HepG2 (cell line): ENCODE measurements around the gene MYO1G. TPM values are rescaled to one million over a fixed set of nuclear protein-coding genes. Genes with fewer than 3 reads are reported as not detected.

Experiments
- POLR2AphosphoS5 ChIP-seq: IDR thresholded peaks from 2 replicates; pipeline ENCODE4 v1.6.1; 2012; ENCODE audit warnings: low read depth, low read length
- SMYD3 ChIP-seq: sonication (generic); formaldehyde crosslinking; IDR thresholded peaks from 2 replicates; pipeline ENCODE4 v1.8.1; 2023; ENCODE audit warnings: mild to moderate bottlenecking, missing genetic modification reagents
- SNRNP70 ChIP-seq: fragments of 200-400 bp; formaldehyde crosslinking; IDR thresholded peaks from 2 replicates; pipeline ENCODE4 v1.6.1; 2017; ENCODE audit warnings: mild to moderate bottlenecking, low read depth, low read length, moderate library complexity
- ZBTB7A ChIP-seq: sonication (generic); formaldehyde crosslinking; IDR thresholded peaks from 2 replicates; pipeline ENCODE4 v1.8.0; 2022; ENCODE audit warnings: mild to moderate bottlenecking, missing genetic modification reagents
- ZNF816 ChIP-seq: sonication (generic); formaldehyde crosslinking; IDR thresholded peaks from 2 replicates; pipeline ENCODE4 v1.8.0; 2022; ENCODE audit warnings: missing genetic modification reagents, mild to moderate bottlenecking, borderline replicate concordance
- polyA plus RNA-seq, 8 experiments: library from polyadenylated mRNA; depleted of rRNA in 3 of 8; stranded (reverse) in 7 of 8; unstranded in 1 of 8; fragments of >200 nt; fragmentation: Illumina TruSeq in 4 of 8; extraction: Trizol in 4 of 8; gene quantifications; 2 replicates each; pipeline versions ENCODE4 v1.2.1 to v1.2.3, GENCODE V29; 2011 to 2016; ENCODE audit warnings: low read depth in 4 of 8, missing spikeins in 1 of 8, mixed read lengths in 1 of 8; ENCODE audit not compliant: insufficient read depth in 1 of 8
- total RNA-seq, 5 experiments: library from RNA; depleted of rRNA; stranded (reverse); fragments of >200 nt; fragmentation: Illumina TruSeq; extraction: Trizol; gene quantifications; 2 replicates each; pipeline ENCODE4 v1.2.3, GENCODE V29; 2016; ENCODE audit warnings: low read depth in 1 of 5
- TF ChIP-seq, protein P1 (sequence below), 2 experiments: IDR thresholded peaks; 2 replicates each; pipeline ENCODE4 v1.6.1; 2011 to 2012; ENCODE audit warnings: low read length in 2 of 2, borderline replicate concordance in 1 of 2, low read depth in 1 of 2, mild to moderate bottlenecking in 1 of 2, moderate library complexity in 1 of 2
- TF ChIP-seq, protein P2 (sequence below): sonication (generic); formaldehyde crosslinking; IDR thresholded peaks from 2 replicates; pipeline ENCODE4 v1.8.1; 2022; ENCODE audit warnings: mild to moderate bottlenecking, missing genetic modification reagents
- TF ChIP-seq, protein P3 (sequence below): sonication (generic); formaldehyde crosslinking; IDR thresholded peaks from 2 replicates; pipeline ENCODE4 v1.8.0; 2022; ENCODE audit warnings: mild to moderate bottlenecking, missing genetic modification reagents; ENCODE audit not compliant: insufficient replicate concordance
- TF ChIP-seq, protein P4 (sequence below): sonication (generic); formaldehyde crosslinking; IDR thresholded peaks from 2 replicates; pipeline ENCODE4 v1.5.1; 2020; ENCODE audit warnings: mild to moderate bottlenecking, missing genetic modification reagents, moderate library complexity
- TF ChIP-seq, protein P5 (sequence below): sonication (generic); formaldehyde crosslinking; IDR thresholded peaks from 2 replicates; pipeline ENCODE4 v1.5.0; 2020; ENCODE audit warnings: missing genetic modification reagents, mild to moderate bottlenecking, borderline replicate concordance
- TF ChIP-seq, protein P6 (sequence below): sonication (generic); formaldehyde crosslinking; IDR thresholded peaks from 2 replicates; pipeline ENCODE4 v1.5.0; 2020; ENCODE audit warnings: mild to moderate bottlenecking, missing genetic modification reagents, borderline replicate concordance
- TF ChIP-seq, protein P7 (sequence below): sonication (generic); formaldehyde crosslinking; IDR thresholded peaks from 2 replicates; pipeline ENCODE4 v1.9.0; 2022; ENCODE audit warnings: low read depth, missing genetic modification reagents

Gene MYO1G
- total and polyA plus RNA-seq, 2 of the 13 experiments (the other 11 are each of a cell fraction or from before 2014, with no cell fraction given), result 0.29 to 1.1 TPM

DNA sequence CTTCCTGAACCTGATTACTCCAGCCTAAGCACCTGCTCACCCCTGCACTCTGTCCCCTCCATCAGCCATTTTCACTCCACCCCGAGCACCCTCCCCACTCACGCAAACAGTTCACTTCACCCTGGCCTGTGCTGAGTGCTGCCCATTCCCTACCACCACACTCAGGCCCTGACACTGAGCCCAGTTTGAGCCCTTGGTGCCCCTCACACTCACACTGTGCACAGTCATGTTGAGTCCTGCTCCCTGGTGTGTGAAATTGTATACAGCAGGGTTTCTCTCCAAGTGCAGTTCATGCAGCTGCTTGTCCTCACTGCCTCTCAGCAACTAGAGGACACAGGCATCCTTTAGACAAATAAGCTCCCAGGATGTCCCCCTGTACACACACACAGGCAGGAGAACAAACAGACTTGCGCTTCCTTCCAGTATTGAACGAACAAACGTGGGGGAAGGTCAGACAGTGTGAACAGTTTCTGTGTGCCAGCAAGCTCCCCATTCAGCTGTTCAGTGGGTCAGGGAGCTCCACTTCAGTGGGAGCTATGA, 6.8 kb downstream of the MYO1G start (continued):
- TF ChIP-seq, protein P1, sequence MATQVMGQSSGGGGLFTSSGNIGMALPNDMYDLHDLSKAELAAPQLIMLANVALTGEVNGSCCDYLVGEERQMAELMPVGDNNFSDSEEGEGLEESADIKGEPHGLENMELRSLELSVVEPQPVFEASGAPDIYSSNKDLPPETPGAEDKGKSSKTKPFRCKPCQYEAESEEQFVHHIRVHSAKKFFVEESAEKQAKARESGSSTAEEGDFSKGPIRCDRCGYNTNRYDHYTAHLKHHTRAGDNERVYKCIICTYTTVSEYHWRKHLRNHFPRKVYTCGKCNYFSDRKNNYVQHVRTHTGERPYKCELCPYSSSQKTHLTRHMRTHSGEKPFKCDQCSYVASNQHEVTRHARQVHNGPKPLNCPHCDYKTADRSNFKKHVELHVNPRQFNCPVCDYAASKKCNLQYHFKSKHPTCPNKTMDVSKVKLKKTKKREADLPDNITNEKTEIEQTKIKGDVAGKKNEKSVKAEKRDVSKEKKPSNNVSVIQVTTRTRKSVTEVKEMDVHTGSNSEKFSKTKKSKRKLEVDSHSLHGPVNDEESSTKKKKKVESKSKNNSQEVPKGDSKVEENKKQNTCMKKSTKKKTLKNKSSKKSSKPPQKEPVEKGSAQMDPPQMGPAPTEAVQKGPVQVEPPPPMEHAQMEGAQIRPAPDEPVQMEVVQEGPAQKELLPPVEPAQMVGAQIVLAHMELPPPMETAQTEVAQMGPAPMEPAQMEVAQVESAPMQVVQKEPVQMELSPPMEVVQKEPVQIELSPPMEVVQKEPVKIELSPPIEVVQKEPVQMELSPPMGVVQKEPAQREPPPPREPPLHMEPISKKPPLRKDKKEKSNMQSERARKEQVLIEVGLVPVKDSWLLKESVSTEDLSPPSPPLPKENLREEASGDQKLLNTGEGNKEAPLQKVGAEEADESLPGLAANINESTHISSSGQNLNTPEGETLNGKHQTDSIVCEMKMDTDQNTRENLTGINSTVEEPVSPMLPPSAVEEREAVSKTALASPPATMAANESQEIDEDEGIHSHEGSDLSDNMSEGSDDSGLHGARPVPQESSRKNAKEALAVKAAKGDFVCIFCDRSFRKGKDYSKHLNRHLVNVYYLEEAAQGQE (IDR thresholded peaks at IDR 0.05; ENCODE audit: borderline replicate concordance in 1 of 2, low read depth in 1 of 2, low read length in 2 of 2), result peak in 1 of 2 experiments; percentile 49; a peak in 1 of 4 replicates
- TF ChIP-seq, protein P2, sequence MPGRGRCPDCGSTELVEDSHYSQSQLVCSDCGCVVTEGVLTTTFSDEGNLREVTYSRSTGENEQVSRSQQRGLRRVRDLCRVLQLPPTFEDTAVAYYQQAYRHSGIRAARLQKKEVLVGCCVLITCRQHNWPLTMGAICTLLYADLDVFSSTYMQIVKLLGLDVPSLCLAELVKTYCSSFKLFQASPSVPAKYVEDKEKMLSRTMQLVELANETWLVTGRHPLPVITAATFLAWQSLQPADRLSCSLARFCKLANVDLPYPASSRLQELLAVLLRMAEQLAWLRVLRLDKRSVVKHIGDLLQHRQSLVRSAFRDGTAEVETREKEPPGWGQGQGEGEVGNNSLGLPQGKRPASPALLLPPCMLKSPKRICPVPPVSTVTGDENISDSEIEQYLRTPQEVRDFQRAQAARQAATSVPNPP, result no peak
- TF ChIP-seq SNRNP70 (no peak), ZNF816 (CRISPR knock-in tag) (no peak), ZBTB7A (CRISPR knock-in tag) (peak; percentile 59; the same call in 1 of the 2 replicates), POLR2AphosphoS5 (0 out of 2 replicates have a peak, but pooled peaks have one; percentile 31), SMYD3 (CRISPR knock-in tag) (no peak)
- TF ChIP-seq, protein P3, sequence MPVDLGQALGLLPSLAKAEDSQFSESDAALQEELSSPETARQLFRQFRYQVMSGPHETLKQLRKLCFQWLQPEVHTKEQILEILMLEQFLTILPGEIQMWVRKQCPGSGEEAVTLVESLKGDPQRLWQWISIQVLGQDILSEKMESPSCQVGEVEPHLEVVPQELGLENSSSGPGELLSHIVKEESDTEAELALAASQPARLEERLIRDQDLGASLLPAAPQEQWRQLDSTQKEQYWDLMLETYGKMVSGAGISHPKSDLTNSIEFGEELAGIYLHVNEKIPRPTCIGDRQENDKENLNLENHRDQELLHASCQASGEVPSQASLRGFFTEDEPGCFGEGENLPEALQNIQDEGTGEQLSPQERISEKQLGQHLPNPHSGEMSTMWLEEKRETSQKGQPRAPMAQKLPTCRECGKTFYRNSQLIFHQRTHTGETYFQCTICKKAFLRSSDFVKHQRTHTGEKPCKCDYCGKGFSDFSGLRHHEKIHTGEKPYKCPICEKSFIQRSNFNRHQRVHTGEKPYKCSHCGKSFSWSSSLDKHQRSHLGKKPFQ (CRISPR knock-in tag), result peak; percentile 98
- TF ChIP-seq, protein P4, sequence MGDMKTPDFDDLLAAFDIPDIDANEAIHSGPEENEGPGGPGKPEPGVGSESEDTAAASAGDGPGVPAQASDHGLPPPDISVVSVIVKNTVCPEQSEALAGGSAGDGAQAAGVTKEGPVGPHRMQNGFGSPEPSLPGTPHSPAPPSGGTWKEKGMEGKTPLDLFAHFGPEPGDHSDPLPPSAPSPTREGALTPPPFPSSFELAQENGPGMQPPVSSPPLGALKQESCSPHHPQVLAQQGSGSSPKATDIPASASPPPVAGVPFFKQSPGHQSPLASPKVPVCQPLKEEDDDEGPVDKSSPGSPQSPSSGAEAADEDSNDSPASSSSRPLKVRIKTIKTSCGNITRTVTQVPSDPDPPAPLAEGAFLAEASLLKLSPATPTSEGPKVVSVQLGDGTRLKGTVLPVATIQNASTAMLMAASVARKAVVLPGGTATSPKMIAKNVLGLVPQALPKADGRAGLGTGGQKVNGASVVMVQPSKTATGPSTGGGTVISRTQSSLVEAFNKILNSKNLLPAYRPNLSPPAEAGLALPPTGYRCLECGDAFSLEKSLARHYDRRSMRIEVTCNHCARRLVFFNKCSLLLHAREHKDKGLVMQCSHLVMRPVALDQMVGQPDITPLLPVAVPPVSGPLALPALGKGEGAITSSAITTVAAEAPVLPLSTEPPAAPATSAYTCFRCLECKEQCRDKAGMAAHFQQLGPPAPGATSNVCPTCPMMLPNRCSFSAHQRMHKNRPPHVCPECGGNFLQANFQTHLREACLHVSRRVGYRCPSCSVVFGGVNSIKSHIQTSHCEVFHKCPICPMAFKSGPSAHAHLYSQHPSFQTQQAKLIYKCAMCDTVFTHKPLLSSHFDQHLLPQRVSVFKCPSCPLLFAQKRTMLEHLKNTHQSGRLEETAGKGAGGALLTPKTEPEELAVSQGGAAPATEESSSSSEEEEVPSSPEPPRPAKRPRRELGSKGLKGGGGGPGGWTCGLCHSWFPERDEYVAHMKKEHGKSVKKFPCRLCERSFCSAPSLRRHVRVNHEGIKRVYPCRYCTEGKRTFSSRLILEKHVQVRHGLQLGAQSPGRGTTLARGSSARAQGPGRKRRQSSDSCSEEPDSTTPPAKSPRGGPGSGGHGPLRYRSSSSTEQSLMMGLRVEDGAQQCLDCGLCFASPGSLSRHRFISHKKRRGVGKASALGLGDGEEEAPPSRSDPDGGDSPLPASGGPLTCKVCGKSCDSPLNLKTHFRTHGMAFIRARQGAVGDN, result peak; percentile 52
- TF ChIP-seq, protein P5, sequence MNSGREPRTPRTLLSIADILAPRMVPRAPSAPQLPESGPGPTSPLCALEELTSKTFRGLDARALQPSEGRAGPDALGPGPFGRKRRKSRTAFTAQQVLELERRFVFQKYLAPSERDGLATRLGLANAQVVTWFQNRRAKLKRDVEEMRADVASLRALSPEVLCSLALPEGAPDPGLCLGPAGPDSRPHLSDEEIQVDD (CRISPR knock-in tag), result no peak
- TF ChIP-seq, protein P6, sequence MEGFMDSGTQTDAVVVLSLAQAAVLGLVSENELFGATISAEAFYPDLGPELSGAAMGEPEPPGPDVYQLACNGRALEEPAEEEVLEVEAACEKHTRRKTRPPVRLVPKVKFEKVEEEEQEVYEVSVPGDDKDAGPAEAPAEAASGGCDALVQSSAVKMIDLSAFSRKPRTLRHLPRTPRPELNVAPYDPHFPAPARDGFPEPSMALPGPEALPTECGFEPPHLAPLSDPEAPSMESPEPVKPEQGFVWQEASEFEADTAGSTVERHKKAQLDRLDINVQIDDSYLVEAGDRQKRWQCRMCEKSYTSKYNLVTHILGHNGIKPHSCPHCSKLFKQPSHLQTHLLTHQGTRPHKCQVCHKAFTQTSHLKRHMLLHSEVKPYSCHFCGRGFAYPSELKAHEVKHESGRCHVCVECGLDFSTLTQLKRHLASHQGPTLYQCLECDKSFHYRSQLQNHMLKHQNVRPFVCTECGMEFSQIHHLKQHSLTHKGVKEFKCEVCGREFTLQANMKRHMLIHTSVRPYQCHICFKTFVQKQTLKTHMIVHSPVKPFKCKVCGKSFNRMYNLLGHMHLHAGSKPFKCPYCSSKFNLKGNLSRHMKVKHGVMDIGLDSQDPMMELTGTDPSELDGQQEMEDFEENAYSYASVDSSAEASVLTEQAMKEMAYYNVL (CRISPR knock-in tag), result peak; percentile 51; the same call in 1 of the 2 replicates
- TF ChIP-seq, protein P7, sequence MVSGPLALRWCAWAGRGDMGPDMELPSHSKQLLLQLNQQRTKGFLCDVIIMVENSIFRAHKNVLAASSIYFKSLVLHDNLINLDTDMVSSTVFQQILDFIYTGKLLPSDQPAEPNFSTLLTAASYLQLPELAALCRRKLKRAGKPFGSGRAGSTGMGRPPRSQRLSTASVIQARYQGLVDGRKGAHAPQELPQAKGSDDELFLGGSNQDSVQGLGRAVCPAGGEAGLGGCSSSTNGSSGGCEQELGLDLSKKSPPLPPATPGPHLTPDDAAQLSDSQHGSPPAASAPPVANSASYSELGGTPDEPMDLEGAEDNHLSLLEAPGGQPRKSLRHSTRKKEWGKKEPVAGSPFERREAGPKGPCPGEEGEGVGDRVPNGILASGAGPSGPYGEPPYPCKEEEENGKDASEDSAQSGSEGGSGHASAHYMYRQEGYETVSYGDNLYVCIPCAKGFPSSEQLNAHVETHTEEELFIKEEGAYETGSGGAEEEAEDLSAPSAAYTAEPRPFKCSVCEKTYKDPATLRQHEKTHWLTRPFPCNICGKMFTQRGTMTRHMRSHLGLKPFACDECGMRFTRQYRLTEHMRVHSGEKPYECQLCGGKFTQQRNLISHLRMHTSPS (CRISPR knock-in tag), result 0 out of 2 replicates have a peak, but pooled peaks have one; percentile 11
